Hippocampal formation (tissue), 2 donors: ENCODE data around the gene ZPBP2.
"Not testable (repeated sequence)": the region's sequence is repeated elsewhere in the genome, so short reads cannot be mapped to it uniquely, and the experiment has no call there.

Experiments
- DNase-seq, 2 donors: peaks; one replicate each; lab custom pipeline; 2025; lab: John Stamatoyannopoulos, UW

ZPBP2 gene

GRCh38 chr17:39855911-39856649, 11.9 kb upstream of the ZPBP2 start:
- DNase-seq, result not testable (repeated sequence)

- DNase-seq, result no peak
These were observed 6.8 kb upstream of the ZPBP2 start for GRCh38 chr17:39861235-39861634.

GRCh38 chr17:39863244-39863917, 4.6 kb upstream of the ZPBP2 start:
- DNase-seq, result no peak

GRCh38 chr17:39863918-39864746, 3.9 kb upstream of the ZPBP2 start, which contains the start of gene IKZF3:
Gene IKZF3 (minus strand): TSS chr17:39864312. CDS start chr17:39864126, 186 bp downstream.
- no peak for DNase-seq

GRCh38 chr17:39866013-39866730, 1.8 kb upstream of the ZPBP2 start:
- DNase-seq, result no peak

GRCh38 chr17:39867084-39867879, 720 bp upstream of the ZPBP2 start:
- no peak for DNase-seq

GRCh38 chr17:39868554-39868942, 546 bp downstream of the ZPBP2 start:
- DNase-seq, result no peak

GRCh38 chr17:39870776-39871175, 2.8 kb downstream of the ZPBP2 start:
- no peak for DNase-seq

GRCh38 chr17:39871801-39872200, 3.8 kb downstream of the ZPBP2 start:
- DNase-seq, result no peak

GRCh38 chr17:39872751-39873150, 4.7 kb downstream of the ZPBP2 start:
- DNase-seq, result peak in 1 of 2 donors; percentile 15

GRCh38 chr17:39886102-39886501, 18.1 kb downstream of the ZPBP2 start:
- not testable (repeated sequence) for DNase-seq

GRCh38 chr17:39887078-39887477, 19.1 kb downstream of the ZPBP2 start:
- DNase-seq, result no peak

GRCh38 chr17:39889200-39889599, 21.2 kb downstream of the ZPBP2 start:
- DNase-seq, result no peak

GRCh38 chr17:39894681-39895376, 26.8 kb downstream of the ZPBP2 start:
- DNase-seq, result no peak

- no peak for DNase-seq
These were observed 30.1 kb downstream of the ZPBP2 start for GRCh38 chr17:39898088-39898487.

GRCh38 chr17:39899215-39899614, 31.2 kb downstream of the ZPBP2 start:
- DNase-seq, result no peak

GRCh38 chr17:39902027-39902426, 34.0 kb downstream of the ZPBP2 start:
- DNase-seq, result not testable (repeated sequence)

- no peak for DNase-seq
These were observed 35.3 kb downstream of the ZPBP2 start for GRCh38 chr17:39903158-39903884.

GRCh38 chr17:39904990-39905288, 36.9 kb downstream of the ZPBP2 start:
- no peak for DNase-seq

- DNase-seq, result no peak
These were observed 40.9 kb downstream of the ZPBP2 start for GRCh38 chr17:39908789-39909352.
